COR-L47 (cell line): Measurements from ENCODE around the gene IFNA10.
"Not testable (repeated sequence)": the region's sequence is repeated elsewhere in the genome, so short reads cannot be mapped to it uniquely, and the experiment has no call there.

Experiments used
- DNase-seq: peaks from one replicate; lab custom pipeline; 2025; lab: John Stamatoyannopoulos, UW

The IFNA10 gene

DNA sequence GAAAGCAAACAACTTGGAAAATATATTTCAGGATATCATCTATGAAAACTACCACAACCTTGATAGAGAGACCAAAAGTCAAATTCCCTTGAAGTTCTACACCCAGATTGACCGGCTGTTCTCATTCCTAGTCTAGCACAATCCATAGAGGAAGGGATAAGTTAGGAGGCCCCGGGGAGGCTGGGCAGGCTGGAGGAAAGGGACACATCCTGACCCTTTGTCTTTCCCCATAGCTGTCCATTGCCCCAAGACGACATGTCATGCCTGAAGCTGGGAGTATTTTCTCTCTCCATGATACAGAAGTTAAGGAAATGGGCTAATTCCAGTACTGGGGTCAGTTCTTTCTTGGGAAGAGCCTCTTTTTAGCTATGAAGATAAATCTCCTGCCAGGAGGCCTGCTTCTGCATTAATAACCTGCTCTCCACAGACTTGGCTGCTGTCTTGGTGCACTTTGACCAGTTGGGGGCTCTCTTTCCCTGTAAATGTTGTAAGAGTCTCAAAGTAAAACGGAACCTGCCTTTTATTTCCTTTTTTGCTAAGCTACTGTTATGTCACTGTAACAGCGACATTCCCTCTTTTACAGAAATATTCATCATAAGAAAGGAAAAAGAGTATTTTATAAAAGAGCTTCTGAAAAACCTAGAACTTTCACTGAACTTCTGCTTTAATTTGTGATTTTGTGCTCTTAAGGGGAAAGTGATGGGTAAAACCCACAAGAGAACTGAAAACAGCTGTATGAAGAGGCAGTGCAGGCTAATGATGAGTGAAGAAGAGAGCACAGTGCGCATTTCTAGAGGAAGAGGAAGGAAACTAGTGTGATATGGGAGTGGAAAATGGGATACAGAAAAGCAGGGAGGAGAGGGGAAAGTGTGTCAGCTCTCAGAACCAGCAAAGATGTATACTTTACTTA, 11.8 kb downstream of the IFNA10 start:
- DNase-seq: peak; percentile 1

DNA sequence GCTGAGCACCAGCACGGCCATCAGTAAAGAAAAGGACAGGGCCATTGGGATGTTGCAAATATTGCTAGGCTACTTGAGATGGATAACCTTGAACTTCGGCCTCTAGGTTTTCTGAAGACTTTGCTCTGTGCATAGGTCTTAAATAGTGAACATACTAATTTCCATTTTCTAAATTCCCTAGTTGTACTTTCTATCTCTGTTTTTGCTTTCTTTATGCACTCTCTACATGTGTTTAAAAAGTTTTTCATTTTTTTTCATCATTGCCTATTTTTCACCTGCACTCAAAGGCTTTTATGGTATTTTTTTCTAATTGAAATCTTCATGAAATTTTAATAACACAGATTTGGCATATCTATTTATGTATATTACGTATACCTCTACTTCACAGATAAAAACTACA, 19.5 kb downstream of the IFNA10 start, which contains the start of gene IFNA4:
Gene IFNA4 (minus strand): TSS at position 101 of the 400 bp plus-strand sequence. CDS start 56 bp downstream, at position 45.
- DNase-seq: not testable (repeated sequence)

DNA sequence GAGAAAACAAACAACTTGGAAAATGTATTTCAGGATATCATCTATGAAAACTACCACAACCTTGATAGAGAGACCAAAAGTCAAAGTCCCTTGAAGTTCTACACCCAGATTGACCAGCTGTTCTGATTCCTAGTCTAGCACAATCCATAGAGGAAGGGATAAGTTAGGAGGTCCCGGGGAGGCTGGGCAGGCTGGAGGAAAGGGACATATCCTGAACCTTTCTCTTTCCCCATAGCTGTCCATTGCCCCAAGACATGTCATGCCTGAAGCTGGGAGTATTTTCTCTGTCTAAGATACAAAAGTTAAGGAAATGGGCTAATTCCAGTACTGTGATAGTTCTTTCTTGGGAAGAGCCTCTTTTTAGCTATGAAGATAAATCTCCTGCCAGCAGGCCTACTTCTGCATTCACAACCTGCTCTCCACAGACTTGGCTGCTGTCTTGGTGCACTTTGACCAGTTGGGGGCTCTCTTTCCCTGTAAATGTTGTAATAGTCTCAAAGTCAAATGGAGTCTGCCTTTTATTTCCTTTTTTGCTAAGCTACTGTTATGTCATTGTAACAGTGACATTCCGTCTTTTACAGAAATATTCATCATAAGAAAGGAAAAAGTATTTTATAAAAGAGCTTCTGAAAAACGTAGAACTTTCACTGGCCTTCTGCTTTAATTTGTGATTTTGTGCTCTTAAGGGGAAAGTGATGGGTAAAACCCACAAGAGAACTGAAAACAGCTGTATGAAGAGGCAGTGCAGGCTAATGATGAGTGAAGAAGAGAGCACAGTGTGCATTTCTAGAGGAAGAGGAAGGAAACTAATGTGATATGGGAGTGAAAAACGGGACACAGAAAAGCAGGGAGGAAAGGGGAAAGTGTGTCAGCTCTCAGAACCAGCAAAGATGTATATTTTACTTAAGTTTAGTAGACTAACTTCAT, 23.9 kb downstream of the IFNA10 start:
- DNase-seq: peak; percentile 0

DNA sequence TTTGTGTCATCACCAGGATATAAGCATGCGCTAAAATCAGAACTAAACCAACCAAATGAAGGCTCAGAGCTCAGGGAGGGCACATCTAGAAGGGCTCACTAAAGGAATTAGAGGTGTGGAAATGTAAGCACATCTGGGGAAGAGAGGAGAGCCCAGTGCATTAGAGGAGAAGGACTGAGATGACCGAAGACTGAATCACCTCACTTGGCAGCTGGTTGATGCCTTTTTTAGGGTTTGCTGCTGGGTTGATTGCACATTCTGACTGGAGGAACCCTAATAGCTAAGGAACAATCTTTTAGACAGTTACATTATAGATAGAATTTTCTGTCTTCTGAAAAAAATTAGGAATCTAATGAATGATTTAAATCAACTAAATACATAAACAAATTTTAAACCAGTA, 32.3 kb downstream of the IFNA10 start:
- DNase-seq: no peak

DNA sequence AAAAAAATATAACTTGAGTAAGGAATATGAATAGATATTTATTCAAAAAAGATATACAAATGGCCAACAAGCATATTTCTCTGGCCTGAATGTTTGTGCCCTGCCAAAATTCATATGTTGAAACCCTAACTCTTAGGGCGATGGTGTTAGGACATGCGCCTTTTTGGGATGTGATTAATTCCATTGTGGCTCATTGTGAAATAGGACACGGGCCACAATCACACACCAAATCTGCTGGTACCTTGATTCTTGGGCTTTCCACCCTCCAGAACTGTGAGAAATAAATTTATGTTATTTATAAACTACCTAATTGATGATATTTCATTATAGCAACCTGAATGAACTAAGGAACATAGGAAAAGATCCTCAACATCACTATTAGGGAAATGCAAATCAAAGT, 34.8 kb downstream of the IFNA10 start:
- DNase-seq: no peak

DNA sequence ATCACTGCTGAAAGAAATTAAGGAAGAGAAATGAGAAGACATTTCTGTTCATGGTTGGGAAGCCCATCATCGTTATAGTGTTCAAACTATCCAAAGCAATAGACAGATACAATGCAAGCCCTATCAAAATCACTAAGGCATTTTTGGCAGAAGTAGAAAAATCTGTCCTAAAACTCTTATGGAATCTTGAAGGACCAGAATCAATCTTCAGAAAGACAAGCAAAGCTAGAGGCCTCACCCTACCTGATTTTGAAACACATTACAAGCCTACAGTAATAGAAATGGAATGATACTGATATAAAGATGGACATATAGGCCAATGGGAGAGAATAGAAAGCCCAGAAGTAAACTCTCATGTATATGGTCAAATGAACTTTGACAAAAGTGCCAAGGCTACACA, 35.6 kb downstream of the IFNA10 start:
- no peak for DNase-seq

DNA sequence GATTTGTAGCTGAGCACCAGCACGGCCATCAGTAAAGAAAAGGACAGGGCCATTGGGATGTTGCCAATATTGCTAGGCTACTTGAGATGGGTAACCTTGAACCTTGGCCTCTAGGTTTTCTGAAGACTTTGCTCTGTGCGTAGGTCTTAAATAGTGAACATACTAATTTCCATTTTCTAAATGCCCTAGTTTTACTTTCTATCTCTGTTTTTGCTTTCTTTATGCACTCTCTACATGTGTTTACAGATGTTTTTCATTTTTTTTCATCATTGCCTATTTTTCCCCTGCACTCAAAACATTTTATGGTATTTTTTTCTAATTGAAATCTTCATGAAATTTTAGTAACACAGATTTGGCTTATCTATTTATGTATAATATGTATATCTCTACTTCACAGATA, 40.4 kb downstream of the IFNA10 start, which contains the start of gene IFNA21:
Gene IFNA21 (minus strand): TSS at position 101 of the 400 bp plus-strand sequence. CDS start 48 bp downstream, at position 53.
- DNase-seq: not testable (repeated sequence)

DNA sequence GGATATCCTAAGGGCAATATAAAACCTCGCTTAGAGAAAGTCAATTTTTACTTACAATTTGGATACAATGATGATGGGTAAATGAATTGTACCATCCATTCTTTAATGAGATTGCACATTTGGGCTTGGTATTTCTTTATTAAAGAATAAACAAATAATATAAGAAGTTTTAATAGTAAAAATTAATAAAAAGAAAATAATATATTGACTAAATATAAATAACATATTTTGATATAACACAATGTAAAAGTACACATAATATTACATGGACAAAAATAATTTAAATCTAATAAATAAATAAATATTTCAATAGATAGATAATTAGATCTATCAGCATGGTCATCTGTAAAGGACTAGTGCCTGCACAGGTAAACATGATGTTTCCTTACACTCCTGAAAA, 41.4 kb downstream of the IFNA10 start:
- no peak for DNase-seq

DNA sequence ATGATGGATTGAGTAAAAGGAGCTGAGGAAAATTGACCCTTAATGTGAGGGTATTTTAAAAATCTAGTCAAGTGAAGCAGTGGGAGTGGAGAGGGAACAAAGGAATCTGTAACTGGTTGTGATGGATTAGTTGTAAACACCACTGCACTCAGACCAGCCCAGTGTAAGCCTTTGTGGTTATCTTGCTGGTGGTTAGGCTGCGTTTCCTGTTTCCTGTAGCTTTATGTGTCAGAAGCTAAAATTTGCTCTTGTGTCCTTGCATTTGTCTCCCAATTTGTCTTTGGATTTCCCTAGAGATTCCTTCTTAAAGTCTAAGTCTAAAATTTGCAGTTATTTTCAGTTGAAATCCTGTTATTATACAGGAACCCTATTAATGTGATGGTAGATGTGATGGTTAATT, 46.8 kb downstream of the IFNA10 start:
- DNase-seq: no peak
